ENCODE results near the gene DGKE. TPM values are rescaled to one million over a fixed set of nuclear protein-coding genes. Genes with fewer than 3 reads are reported as not detected.

The DGKE gene
- total RNA-seq, 1 experiment from 2014 or later = 8.7 TPM

Other genes with a start within 250 kb of the DGKE start
- gene NOG, start 240.5 kb upstream of the DGKE start, total RNA-seq (2014; rRNA removed; shearing (Covaris generic); ENCODE audit: low replicate concordance) = 1.5 TPM in 1 of 2 replicates, not detected in the other
- 3.2 and 3.5 TPM in 2 replicates for gene C17orf67, start 231 bp upstream of the DGKE start, total RNA-seq (2014; rRNA removed; shearing (Covaris generic); ENCODE audit: low replicate concordance)
- gene TRIM25, start 79.9 kb downstream of the DGKE start, total RNA-seq (2014; rRNA removed; shearing (Covaris generic); ENCODE audit: low replicate concordance) = 10.2 and 17.0 TPM in 2 replicates
- gene COIL, start 126.9 kb downstream of the DGKE start, total RNA-seq (2014; rRNA removed; shearing (Covaris generic); ENCODE audit: low replicate concordance) = 7.4 and 9.5 TPM in 2 replicates
- gene SCPEP1, start 144.0 kb downstream of the DGKE start, total RNA-seq (2014; rRNA removed; shearing (Covaris generic); ENCODE audit: low replicate concordance) = 39.4 and 117 TPM in 2 replicates